GM21528 (cell line): Measurements from ENCODE around the gene OCA2.
"Not testable (repeated sequence)": the region's sequence is repeated elsewhere in the genome, so short reads cannot be mapped to it uniquely, and the experiment has no call there.

Experiments used
- ATAC-seq: cut with Tn5 transposase; IDR thresholded peaks from one replicate; pipeline ENCODE4 v1.9.1; 2021; ENCODE audit warnings: mild to moderate bottlenecking, moderate library complexity; ENCODE audit not compliant: unreplicated experiment, low FRiP score

OCA2 gene

DNA sequence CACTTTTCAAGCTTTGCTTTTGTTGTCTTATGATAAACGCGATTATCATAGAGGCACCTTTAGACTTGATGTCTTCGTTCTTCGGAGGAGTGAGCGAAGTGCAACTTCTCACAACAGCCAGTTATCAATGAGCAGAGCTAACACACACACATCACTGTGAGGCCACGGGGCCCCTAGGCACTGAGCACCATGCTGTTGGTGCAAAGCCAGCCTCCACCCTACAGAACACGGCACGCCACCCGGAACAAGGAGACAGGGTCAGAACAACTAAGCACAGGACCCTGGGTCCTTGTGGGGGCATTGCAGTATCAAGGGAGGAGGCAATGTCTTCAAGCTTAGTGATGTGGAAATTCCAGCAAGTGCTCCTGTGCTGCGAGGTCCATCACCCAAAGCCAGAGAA lies 244.5 kb downstream of the OCA2 start:
- no peak for ATAC-seq

DNA sequence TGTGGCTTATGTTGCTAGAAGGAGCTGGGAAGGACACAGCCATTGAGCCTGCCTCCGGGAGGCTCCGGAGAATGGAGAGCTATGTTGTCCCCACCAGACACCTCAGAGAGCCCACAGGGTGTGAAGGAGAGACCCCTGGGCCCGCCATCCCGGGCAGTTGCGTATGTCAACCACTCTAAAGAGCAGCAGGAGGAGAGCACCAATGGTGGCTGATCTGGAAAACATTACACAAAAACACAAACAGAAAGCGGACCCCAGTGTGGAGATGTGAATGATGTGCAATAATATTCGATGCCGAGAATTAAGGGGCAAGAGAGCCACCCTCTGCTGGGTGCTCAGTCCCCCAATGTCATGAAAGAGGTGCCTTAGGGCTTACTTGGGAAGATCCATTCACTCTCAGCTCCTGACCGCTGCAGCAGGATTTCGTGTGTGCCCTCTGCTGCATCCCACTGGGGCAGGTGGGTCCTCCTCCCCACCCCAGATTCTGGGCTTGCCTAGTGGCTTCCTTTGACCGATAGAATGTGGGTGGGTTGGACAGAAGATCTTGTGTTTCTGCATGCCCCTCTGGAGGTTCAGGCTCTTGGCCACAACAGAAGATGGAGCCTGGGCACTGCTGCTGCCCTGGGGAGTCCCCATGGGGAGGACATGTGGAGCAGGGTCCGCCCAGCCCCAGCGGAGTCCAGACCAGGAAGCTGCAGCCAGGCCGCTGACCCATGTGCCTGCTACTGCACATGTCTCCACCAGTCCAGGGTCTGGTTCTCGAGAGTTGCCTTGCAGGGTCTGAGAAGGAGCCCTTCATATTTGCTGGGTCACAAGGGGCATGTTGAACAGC lies 245.3 kb downstream of the OCA2 start:
- ATAC-seq, result no peak

DNA sequence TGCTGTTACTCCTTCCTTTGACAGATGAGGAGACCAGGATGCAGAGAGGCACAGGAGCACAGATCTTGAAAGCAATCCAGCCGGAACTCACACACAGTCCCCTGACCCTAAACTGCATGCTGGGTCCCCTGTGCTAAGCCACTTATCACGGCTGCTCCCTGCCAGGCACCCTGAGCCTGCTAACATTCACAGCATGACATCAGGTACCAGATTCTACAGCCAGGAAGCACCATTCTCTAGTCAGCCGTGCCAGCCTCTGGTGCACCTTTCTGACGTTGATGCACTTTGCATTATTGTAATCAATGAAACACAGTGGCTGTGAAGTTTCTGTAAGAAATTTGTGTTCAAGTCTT lies 247.3 kb downstream of the OCA2 start:
- no peak for ATAC-seq

DNA sequence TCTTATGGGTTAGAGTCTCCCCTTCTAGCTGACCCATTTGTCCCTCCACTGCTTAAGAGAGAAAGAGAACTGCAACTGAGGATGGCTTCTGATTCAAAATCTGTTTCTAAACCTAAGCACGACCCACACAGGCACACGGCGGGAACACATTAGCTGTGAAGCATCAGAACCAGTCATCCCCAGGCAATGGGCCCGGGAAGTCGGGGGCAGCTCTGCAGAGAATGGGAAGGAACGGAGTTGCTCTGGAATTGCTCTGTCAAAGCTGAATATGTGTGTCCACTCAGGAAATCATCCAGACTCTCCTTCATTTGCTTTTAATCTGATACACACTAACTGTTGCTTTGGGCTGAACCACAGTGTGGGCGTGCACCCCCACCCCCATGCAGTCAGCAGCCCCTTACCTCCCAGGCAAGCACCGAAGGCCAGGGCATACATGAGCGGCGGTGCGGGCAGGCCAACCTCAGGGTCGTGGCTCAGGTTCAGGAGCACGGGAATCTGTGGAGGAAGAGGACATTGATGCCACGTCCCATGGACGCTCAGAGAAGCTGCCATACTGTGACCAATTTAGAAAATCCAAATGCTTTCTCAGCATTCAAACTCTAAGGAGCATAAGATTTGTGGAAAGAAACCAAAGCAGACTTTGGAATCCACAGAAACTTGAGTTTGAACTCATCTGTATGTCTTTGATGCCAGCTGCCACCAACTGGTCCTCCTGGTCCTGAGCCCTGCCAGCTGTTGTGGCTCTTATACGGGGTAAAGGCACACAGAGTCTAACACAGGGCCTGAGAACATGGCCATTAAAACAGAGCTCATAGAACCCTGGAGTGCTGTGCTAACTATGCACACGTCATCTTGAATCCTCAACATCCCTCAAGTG lies 247.9 kb downstream of the OCA2 start:
- no peak for ATAC-seq

DNA sequence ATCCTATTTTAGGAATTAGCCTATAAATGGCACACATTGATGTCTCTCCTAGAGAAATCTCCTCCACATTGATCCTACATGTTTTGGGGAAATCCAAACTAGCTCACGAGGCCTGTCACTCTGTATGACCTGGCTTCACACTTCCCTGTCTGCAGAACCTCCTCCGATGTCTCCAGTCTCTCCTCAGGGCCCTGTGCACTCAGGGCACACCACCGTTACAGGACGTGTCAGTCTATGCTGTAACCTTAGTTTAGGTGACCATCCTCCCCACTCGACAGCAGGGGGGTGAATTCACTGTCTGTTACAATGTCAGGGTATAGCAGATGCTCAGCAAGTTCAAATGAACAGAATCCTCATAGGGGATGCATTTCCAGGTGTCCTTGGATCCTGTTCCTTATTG lies 249.1 kb downstream of the OCA2 start:
- no peak for ATAC-seq

DNA sequence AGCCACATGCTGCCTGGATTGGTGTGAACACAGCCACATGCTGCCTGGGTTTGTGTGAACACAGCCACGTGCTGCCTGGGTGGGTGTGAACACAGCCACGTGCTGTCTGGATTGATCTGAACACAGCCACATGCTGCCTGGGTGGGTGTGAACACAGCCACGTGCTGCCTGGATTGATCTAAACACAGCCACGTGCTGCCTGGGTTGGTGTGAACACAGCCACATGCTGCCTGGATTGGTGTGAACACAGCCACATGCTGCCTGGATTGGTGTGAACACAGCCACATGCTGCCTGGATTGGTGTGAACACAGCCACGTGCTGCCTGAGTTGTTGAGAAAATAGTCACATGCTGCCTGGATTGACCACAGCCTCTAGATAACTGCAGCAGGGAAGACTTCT lies 250.2 kb downstream of the OCA2 start:
- ATAC-seq, result not testable (repeated sequence)

DNA sequence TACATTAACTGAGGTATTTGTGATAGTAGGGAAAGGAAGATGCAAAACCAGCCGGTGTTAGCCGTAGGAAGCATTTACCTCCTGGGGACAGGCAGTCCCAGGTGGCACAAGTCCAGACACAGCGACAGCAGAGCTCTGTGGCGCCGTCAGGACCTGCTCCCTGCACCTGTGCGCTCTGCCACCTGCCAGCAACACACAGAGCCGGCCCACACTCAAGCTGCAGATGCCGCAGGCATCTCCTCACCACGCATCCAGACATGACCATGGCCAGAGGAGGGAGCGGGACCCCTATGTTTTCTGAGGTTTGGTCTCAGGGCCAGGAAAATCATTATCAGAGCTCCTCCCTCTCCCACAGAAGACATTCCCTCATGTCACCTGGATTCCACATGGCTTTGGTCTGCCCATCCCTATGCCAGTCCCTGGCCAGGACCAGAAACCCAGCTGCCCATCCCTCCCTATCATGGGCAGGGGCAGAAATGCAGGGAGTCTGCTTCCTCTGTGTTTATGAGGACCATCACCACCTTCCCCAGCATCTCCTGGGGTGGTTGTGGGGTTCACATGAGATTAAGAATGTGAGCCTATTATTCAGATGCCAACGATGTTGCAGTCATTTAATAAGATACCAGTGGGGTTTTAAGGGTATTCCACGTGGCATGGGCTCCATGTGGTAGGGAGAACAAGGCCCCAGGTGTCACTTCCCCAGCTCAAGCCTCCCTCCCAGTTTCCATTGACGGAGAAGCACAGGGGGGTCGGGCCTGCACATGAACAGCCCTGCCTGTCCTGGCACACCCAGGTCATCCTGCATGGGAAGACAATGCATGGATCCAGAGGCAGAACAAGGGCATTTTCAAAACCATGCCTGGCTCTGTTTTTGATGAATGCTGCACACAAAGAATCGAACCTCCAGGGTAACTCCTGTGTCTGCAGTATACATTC lies 251.1 kb downstream of the OCA2 start:
- ATAC-seq, result no peak

DNA sequence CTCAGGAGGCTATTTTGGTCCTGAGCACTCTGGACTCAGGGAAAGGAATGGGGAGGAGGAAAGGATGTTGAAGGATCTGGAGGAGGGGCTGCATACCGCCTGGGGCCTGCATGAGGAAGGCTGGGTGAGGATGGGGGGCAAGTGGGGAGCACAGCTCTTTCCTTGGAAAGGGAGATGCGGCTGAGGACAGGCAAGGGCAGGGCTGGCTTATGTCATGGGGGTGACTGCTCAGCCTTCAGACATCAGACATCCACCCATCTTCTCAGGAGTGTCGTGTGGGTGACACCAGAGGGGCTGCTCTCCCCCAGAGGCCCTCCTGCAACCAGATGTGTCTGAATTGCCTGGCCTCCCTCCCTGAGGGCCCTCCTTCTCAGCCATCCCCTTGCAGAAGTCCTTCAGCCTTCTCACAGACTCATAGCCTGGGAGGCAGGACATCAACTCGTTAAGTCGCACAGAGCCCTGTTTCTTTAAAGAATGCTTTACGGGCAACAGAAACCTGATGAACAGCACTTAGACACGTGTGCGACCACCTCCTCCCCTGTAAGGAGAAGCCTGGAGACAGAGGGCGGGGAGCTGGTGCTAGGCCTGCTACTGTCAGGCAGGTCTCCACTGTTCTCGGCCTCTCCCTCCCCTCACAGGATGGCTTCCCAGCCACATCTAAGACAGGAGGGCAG lies 252.3 kb downstream of the OCA2 start:
- ATAC-seq, result no peak

DNA sequence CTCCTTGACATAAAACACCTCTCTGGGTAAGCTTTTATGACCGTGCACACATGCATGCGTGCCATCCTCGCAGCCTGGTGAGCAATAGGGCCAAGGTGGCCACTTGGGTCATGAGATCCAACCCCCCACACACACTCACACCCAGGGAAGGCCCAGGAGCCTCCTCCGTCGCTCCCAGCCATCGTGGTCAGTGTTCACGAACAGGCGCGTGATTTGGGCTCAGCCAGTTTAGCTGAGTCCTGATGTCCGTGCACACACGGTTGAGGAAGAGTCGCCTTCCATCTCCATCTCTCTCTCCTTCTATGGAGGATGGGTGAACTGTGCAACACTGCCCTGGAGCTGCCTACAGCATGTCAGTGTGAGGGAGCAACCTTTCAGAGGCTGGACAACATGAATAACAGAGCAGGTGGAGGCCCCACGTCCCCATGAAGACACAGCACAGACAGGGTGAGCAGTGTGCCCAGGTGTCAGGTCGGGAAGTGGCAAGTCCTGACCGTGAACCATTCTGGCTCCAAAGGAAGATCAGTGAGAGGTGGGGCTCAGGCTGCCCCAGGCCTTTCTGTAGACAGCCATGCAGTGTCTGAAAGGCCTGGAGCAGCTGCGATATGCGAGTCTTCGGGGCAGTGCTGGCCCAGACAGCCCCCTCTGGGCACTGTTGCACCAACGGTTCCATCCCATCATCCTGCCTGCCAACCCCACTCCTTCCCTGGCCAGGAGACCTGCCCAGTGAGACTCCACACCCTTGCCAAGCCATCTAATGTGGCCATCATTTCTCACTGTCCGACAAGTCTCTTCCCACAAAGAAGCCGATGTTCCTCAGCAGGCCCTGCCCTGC lies 253.4 kb downstream of the OCA2 start:
- ATAC-seq, result no peak

DNA sequence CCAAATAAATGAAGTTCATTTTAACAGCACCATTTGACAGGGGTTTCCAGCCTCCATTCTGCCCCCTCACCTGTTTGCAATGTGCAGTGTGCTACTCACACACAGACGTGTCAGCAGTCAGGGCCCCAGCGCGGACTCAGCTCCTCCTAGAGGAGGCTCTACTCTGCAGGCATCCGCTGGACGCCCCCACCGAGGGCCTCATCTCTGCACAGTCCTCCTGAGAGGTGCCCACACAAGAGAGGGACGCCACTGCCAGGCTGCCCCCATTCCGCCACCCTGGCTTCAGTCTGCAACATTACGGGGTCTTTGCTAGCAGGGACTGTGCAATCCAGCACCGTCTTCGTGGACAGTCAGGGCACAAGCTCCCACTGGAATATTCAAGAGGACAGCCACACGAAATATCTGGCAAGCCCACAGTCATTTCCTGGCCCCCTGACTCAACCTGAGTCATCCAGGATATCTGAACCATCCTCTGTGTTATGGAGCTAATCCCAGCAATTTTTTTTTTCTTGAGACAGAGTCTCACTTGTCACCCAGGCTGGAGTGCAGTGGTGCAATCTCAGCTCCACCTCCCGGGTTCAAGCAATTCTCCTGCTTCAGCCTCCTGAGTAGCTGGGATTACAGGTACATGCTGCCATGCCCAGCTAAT lies 255.0 kb downstream of the OCA2 start:
- ATAC-seq, result no peak

DNA sequence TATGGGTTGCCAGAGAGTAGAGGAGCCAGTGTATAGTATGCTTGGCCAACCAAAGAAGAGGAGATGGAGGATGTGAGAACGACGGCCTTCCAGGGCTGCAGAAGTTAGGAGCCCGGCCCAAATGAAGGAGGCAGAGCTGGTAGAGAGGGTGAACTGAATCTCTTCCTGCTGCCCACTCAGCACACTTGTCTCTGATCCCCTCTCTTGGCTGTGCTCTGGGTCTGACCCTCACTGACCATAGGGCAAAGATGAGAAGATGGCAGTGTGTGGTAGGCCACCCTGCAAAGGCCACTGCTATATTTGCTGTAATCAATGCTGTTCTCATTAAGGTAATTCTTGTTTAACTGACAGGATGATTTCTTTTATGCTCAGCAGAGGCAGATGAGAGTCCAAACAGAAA lies 256.0 kb downstream of the OCA2 start:
- ATAC-seq, result no peak

DNA sequence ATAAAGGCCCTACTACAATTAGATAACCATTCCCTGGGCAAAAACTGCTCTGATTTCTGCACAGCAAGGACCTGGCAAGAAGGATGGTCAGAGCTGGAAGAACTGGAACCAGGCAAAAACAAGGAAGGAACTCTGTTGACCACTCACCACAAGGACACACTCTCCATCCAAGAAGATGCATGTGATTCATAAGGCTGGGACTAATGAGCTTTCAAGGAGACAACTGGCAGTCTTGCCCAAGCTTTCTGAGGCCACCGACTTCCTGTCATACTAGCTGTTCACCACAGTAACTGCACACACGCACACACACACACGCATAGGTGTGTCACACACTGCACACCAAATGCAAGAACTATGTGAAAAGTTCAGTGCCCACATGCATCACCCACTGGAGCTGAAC lies 256.6 kb downstream of the OCA2 start:
- ATAC-seq, result no peak

DNA sequence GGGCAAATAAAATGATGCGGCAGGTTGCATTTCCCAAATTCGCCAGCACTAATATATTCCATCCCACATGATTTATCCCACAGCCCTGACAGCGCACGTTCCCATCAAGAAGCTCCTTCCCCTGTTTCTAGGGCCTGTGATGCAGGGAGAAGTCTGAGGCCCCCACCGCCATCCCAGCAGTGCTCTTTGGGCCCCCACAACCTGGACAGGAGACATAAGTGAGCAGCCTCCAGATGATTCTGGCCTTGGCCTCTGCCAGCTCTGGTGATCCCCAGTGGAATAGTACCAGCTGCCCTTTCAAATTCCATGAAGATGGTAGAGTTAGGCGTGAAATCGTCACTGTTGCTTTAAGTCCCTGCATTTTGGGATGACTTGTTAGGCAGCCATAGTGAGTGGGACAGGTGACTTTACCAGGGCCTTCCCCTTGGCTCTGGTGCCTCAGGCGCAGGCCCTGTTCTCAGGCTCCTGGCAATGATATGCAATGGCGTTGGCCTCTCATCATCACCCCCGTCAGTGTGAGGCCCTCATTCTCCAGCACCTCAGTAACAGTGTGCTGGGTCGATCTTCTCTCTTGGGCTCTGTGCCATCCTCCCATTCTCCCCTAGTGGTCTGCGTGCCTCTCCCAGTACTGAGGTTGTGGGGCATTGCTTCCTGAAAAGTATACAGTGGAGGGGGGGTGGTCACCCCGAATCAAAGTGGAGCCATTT lies 263.7 kb downstream of the OCA2 start:
- no peak for ATAC-seq

DNA sequence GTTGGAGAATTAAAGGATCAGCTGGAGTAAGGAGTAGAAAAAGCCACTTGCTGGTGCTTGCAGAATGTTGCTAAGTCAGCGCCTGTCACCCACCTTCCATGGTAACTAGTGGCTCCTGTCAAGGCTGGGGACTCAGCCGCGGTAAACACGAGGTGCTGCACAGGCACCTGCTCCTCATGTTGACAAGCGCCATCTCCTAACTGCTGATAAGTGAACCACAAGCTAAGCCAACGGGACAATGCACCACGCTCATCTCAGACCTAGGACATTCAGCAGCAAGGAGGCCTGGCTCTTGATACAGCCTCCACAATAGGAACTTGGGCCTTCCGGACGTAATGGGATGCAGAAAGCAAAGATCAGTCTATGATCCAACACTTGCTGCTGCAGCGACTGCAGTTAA lies 264.4 kb downstream of the OCA2 start:
- no peak for ATAC-seq

DNA sequence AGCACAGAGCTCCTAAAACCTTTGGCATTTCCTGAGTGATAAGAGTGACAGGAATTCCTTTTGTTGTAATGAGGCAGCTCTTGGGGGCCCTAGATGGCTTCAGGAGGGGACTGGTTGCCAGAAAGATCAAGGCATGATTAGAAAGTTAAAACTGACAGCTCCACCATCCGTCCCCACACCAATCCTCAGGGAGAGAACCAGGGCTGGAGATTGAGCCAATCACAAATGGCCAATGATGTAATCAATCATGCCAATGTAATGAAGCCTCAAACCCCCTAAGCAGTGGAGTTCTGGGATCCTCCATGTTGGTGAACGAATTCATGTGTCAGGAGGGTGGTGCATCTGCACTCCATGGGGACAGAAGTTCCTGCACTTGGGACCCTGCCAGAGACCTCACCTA lies 265.1 kb downstream of the OCA2 start:
- no peak for ATAC-seq

DNA sequence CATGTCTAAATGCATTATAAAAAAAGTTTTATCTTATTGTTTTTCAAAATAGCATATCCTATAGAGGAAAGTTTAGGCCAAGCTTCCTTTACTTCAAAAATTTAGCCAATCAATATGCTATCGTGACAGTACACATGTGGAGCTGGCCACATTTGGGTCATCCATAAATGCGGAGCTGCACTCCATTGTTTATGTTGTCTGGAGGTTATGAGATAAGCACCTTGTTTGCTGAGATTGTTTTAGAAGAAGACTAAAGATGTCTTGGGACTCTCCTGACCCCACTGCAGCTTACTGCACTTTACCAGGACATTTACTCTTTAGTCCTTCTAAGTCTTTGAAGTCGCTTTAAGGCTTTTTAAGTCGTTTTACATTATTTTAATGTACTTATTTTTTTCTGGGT lies 265.9 kb downstream of the OCA2 start:
- no peak for ATAC-seq

DNA sequence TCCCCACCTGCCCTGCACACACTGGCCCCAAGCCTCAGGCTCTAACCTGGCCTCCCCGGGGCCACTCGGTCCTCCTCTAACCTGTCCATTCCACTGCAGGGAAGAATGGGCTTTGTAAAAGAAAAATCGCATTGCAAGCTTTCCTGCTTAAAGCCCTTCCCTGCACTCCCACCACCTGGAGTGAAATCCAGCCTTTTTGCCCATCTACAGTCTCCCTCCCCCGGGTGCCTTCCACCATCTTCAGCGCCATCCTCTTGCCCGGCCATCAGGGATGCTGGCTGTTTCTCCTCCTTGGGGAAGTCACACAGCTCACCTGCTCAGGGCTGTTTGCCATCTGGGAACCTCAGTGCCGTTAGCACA lies 266.9 kb downstream of the OCA2 start:
- no peak for ATAC-seq
